HK-2 (cell line): ENCODE results near the gene CD58.
"Not testable (repeated sequence)": the region's sequence is repeated elsewhere in the genome, so short reads cannot be mapped to it uniquely, and the experiment has no call there.

Experiments used
- DNase-seq: peaks from one replicate; pipeline ENCODE4 v3.0.0-alpha.2; 2018; ENCODE audit not compliant: unreplicated experiment

The CD58 gene

GRCh38 chr1:116571215-116571919 is 541 bp upstream of the CD58 start:
- DNase-seq, result peak; percentile 29

GRCh38 chr1:116569776-116570357 is 959 bp downstream of the CD58 start:
- DNase-seq, result no peak

- no peak for DNase-seq
These were observed 1.5 kb downstream of the CD58 start for GRCh38 chr1:116569381-116569670.

- DNase-seq, result no peak
These were observed 2.0 kb downstream of the CD58 start for GRCh38 chr1:116568662-116569380.

- DNase-seq, result no peak
These were observed 2.8 kb downstream of the CD58 start for GRCh38 chr1:116567790-116568661.

GRCh38 chr1:116565222-116565621 is 5.6 kb downstream of the CD58 start:
- DNase-seq, result no peak

GRCh38 chr1:116564426-116564825 is 6.4 kb downstream of the CD58 start:
- DNase-seq, result no peak

GRCh38 chr1:116562465-116562864 is 8.4 kb downstream of the CD58 start:
- DNase-seq, result not testable (repeated sequence)

- no peak for DNase-seq
These were observed 9.3 kb downstream of the CD58 start for GRCh38 chr1:116561563-116561962.

- DNase-seq, result no peak
These were observed 9.9 kb downstream of the CD58 start for GRCh38 chr1:116560704-116561490.

- DNase-seq, result no peak
These were observed 11.5 kb downstream of the CD58 start for GRCh38 chr1:116559304-116559761.

GRCh38 chr1:116558571-116558970 is 12.3 kb downstream of the CD58 start:
- DNase-seq, result no peak

GRCh38 chr1:116558140-116558549 is 12.7 kb downstream of the CD58 start:
- DNase-seq, result no peak

GRCh38 chr1:116557323-116557878 is 13.4 kb downstream of the CD58 start:
- DNase-seq, result no peak

GRCh38 chr1:116556289-116557006 is 14.4 kb downstream of the CD58 start:
- peak; percentile 86 for DNase-seq

GRCh38 chr1:116554924-116555323 is 15.9 kb downstream of the CD58 start:
- no peak for DNase-seq

GRCh38 chr1:116553386-116554115 is 17.3 kb downstream of the CD58 start:
- peak; percentile 30 for DNase-seq

GRCh38 chr1:116546354-116546977 is 24.4 kb downstream of the CD58 start:
- no peak for DNase-seq

- no peak for DNase-seq
These were observed 25.5 kb downstream of the CD58 start for GRCh38 chr1:116545359-116545705.
